ENCODE measurements around the gene ABHD17C. TPM values are rescaled to one million over a fixed set of nuclear protein-coding genes. Genes with fewer than 3 reads are reported as not detected.

ABHD17C gene
- total RNA-seq, 1 donor = 1.6 TPM

DNA sequence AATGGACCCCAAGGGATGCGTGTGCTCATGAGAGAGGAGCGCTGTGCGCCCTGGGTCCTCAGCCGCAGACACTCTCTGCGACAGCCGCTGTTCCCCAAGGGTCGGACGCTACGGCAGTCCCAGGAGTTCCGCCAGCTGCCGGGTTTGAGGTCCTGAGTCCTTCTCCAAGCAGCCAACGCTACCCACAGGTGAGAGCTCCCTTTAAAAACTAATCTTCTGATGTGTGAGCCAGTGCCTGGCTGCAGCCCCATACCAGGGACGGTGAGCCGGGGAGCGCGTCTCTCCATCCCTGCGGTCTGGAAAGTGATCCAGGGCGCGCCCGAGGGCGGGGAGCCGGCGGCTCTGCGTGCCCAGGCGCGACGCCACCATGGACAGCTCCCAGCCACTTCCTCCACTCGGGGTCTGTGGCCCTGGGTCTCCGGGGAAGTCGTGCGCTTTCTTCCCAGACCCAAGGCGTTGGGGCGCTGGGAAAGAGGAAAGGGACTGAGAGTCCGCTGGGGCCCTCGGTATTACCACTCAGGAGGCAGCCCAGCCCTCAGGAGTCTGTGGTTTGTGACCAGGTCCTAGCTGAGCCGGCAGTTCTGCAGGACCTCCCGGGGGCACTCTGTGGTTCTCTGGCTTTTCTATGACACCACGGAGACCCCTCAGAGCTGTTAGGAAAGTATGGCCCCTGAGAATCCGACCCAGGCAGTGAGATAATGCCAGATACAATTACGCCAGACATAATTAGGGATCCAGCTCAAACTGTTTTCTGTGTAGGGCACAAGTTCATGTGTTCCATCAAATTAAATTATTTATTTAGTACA is 85.5 kb downstream of the ABHD17C start:
- peak in 2 of 3 donors; percentile 51 to 72 for DNase-seq (ENCODE audit: low read depth in 2 of 3, low spot score in 2 of 3)

DNA sequence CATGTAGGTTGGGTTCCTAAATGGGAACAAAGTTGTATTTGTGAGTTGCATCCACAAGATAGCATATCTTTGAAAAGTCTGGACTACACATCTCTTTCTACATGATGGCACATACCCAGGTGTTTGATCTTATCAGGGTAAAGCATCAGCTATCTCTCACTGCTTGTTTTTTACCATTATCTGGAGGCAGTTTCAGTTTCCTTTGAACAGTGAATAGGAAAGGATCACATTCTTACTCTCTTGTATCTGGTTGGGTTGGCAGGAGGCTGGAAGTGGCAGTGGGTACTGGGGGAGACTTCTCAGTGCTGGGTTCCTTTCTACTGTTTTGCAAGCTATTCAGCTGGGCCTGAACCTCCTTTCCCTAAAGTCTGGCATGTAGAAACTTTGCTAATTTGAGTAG is 88.2 kb downstream of the ABHD17C start:
- no peak for DNase-seq (ENCODE audit: low read depth in 2 of 3, low spot score in 2 of 3)

DNA sequence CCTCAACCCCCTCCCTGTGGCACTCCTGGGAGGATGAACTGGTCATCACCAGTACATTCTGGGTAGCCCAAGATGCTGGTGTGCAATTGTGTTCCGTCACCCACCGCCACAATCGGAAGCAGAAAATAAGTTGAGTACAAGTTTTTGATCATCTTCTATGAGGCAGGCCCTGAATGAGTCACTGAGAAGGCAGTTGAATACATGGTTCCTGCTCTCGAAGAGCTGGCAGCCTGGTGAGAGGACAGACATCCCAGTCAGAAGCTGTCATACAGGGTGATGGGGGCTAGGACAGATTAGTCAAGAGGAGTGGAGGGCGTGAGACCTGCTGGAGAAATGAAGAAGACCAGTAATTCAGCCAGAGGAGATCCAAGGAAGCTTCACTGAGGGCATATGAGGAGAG is 90.2 kb downstream of the ABHD17C start:
- no peak for DNase-seq (ENCODE audit: low read depth in 2 of 3, low spot score in 2 of 3)

DNA sequence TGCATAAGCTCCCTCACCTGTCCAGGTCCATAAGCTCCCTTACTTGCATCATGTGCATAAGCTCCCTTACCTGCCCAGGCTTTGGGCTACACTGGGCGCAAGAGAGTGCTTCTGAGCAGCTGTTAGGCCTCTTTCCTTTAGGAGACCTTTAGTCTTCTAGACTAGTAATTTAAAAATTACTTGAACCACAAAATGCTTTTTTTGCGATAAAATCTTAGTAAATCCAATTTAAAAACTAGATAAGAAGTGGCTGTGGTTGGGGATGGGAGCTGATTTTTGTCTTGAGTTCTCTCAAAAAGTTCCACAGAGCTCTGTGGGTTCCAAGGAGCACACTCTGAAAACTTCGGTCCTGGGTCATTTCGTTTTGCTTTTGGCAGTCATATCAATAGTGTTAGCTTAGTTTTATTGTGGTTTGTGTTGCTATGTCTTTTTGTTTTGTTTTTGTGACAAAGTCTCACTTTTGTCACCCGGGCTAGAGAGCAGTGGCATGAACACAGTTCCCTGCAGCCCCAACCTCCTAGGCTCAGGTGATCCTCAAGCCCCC is 90.8 kb downstream of the ABHD17C start:
- DNase-seq (ENCODE audit: low read depth in 2 of 3, low spot score in 2 of 3) = no peak

DNA sequence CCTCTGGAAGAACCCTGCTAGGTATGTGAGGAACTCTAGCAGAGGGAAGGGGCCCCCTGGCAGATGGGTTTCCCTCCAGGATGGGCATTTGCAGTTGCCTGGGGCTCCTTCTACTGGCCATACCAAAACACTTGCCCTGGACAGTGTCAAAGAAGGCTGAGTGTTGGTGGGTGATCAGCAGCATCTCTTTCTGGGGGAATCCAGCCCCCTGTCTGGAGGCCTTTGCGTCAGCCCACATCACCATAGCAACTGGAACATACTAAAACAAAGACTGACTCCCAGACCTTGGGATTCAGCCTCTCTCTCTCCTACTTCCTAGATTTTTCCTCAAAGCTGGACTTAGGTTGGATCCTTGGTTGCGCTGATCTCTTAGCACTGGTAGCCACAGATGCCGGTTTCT is 92.2 kb downstream of the ABHD17C start:
- no peak for DNase-seq (ENCODE audit: low read depth in 2 of 3, low spot score in 2 of 3)

DNA sequence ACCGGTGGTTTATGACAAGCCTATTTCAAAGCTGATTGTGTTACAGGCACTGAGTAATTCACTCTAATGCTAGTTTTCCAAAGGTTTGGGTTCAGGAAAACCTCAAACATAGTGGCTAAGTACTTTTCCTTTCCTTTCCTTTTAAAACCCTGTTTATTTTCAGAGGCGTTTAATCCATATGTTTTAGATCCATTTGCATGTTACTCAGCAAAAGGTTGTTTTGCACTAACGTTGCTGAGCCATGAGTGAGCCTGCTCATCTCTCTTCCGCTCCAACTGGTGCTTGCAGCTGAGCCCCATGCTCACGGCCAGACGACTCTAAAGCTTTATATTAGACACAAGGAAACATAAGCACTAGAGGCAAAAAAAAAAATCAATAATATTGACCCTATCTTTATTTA is 93.4 kb downstream of the ABHD17C start:
- DNase-seq (ENCODE audit: low read depth in 2 of 3, low spot score in 2 of 3) = no peak

DNA sequence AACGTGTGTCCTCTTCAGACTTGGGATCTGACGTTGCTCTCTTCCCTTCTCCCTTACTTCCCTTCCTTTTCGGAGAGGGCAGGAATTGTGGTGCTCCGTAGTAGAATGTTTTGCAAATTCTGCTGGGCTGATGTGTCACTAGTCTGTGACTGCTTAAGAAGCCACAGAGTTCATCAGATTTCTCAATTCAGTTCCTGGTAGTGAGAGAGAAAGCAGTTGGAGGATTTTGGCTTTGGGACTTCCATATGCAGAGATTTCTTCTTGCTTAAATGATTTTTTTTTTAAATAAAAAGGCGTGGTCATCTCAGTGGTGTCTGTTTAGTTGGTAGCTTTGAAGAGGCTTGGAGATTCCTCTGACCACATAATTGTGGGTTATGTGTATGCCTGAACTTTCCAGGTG is 94.2 kb downstream of the ABHD17C start:
- no peak for DNase-seq (ENCODE audit: low read depth in 2 of 3, low spot score in 2 of 3)

DNA sequence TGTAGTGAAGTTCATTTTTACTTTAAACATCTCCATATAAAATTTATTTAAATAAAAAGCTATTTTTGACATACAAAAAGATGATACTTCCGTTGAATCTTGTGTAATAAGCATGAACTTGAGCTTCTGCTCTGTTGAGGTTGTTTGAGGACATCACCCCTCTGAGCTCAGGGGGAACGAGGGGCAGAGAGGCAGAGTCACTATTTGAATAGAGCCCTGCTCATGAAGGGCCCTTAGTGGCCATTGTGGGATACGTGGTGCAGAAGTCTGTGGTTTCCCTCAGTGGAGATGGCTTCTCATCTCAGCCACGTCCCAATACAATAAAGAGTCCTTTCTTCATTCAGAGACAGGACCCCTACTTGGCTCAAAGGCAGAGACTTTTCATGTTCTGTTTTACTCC is 94.7 kb downstream of the ABHD17C start:
- DNase-seq (ENCODE audit: low read depth in 2 of 3, low spot score in 2 of 3) = no peak

DNA sequence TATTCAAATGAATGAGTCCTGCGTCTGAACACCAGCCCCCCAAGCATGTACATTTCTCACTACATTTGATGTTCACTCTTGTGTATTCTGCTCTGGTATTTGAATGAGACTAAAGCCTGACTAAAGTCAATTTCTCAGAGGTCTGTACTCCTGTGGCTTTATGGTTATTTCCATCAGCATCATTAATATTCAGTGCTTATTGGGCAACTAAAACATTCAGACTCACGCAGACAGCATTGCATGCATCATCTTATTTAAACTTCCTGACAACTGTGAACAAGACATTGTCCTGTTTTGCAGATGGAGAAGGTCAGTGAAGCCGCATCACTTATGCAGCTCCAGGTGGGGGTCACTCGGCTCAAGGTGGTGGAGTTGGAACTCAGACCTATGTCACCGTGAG is 95.1 kb downstream of the ABHD17C start:
- DNase-seq (ENCODE audit: low read depth in 2 of 3, low spot score in 2 of 3) = no peak

DNA sequence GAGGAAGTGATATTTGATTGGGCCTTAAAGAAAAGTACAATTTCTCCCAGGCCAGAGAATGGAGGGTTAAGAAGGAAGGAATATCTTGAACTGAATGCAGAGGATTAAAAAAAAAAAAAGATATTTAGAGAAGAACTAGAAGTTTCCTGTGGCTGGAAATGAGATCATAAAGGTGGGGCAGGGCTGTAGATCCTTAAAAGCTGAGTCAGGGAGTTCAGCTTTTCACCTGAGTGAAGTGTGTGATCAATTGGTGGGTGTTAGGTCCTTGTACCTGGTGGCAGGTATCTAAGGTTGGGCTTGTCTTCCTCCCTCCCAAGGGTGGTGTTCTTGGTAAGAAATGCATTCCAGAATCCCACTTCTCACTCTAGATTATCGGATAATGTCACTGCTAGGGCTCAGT is 95.9 kb downstream of the ABHD17C start:
- no peak for DNase-seq (ENCODE audit: low read depth in 2 of 3, low spot score in 2 of 3)

DNA sequence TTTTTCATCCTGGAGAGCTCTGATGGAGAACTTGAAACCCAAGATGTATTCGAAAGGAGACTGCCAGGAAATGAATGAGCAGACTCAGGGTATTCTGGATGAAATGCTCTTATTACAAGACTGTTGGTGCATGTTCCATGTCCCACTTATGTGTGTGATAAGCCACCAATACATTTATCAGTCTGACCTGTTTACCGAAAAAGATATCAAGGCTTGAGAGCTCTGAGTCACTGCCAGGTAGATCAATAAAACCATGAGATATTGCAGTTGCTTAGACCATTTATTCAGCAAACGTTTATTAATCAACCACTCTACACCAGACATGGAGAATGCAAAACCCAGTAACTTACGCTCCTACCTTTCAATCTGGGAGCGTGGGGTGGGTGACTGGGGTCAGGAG is 101.3 kb downstream of the ABHD17C start:
- no peak for DNase-seq (ENCODE audit: low read depth in 2 of 3, low spot score in 2 of 3)

DNA sequence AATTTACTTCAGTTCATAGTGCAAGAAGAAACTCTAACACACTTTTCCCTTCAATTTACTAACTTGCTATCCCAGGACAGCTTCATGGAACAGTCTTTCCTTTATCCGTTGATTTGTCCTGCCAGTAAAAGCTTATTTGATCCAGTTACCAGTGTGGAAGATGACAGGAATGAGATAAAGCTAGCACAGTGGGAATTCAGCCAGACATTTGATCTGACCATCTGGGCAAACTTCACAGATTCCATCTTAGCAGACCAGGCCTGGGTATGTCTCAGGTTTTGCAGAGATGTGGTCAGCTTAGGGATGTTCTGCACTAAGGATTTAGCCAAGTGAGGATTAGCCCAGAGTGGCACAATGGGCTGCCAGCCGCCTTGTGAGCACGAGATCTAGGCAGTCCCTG is 103.8 kb downstream of the ABHD17C start:
- no peak for DNase-seq (ENCODE audit: low read depth in 2 of 3, low spot score in 2 of 3)

DNA sequence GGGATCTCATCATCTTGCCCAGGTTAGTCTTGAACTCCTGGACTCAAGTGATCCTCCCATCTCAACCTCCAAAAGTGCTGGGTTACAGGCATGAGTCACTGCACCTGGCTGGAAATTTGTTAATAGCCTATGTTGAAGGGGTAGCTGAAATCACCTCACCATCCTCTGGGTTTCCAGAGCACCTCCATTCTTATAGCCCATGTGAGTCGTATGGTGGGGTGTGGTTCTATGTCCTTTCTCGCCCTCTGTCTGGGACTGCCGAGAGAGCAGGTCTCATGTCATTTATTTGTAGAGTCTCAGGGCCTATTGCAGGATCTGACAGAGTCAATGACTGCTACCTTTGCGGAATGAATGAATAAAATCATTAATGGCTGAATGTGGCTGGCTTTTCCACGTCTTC is 105.0 kb downstream of the ABHD17C start:
- no peak for DNase-seq (ENCODE audit: low read depth in 2 of 3, low spot score in 2 of 3)

DNA sequence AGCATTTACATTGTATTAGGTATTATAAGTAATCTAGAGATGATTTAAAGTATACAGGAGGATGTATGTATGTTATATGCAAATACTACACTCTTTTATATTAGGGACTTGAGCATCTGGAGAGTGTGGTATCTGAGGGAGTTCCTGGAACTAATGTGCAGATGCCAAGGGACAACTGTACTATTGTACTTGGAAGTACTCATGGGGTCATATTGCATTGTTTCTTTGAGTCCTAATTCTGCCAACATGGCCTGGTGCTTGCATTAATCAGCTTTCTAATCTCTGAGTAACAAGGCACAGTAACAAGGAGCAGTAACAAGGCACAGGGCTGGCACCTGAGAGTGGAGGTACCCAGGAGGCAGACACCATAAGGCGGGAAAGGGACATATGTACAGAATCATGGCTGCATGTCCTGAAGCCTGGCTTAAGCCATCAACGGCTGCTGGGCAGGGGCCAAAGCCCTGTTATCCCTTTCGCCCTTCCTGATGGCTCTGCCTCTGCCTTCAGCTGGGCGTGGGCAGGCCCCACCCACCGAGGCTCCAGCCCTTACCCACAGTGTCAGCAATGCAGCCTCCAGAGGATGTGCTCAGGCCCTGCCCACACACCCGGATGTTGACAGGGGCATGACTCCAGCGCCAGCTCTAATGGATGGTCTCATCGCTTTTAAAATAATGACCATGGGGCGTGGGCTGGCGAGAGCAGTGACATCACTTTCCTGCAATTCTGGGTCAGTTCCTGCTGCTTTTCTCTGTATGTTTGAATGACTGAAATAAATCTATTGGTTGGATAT is 107.0 kb downstream of the ABHD17C start:
- DNase-seq (ENCODE audit: low read depth in 2 of 3, low spot score in 2 of 3) = no peak

DNA sequence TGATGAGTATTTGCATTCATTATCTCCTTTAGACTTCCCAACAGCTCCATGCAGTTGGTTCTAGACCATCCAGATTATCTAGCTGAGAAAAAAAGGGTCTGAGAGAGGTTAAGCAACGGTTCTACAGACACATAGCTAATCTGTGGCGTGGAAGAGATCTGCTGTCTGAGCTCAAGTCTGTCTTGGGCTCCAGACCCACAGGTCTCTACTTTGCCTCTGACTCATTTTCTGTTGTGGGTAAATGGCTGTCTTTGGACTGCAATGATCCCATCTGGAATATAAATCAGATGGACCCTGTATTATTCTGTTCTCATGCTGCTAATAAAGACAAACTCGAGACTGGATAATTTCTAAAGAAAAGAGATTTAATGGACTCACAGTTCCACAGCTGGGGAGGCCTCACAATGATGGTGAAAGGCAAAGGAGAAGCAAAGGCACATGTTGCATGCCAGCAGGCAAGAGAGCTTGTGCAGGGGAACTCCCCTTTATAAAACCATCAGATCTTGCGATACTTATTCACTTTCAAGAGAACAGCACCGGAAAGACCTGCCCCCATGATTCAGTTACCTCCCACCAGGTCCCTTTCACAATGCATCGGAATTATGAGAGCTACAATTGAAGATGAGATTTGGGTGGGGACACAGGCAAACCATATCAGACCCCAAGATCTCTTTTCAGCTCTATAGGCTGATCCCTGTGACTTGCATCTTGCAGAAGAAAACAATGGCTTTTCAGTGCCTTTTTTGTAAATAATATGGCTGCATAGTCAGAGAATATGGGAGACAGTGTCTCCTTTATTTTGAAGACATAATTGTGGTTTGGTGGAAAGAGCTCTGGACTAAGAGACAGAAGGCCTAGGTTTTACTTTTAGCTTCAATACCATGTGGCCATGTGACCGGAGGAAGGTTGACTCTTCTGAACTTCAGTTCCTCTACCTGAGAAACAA is 108.7 kb downstream of the ABHD17C start:
- no peak for DNase-seq (ENCODE audit: low read depth in 2 of 3, low spot score in 2 of 3)

DNA sequence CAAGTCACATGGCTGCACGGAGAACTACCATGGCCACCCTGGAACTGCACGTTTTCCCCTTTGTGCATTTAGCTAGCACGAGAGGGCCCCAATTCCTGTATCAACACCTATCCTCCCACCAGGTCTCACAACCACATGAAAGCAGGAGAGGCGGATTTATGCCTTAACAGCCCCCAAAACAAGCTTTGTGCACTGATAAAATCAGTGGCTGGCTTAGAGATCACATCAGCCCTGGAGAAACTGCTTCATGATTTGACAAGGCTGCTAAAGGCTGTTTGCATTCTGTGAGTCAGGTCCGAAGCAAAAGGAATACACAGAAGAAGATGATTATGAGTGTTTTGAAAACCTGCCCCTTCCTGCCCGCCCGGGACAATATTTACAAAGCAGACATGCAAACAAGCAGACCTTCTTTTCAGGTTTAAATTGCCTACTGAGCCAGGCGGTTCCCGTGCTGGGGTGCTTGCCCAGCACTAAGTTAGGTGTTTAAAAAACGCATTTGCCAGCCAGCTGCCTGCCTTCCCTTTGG is 109.9 kb downstream of the ABHD17C start:
- DNase-seq (ENCODE audit: low read depth in 2 of 3, low spot score in 2 of 3) = no peak

Data from hematopoietic multipotent progenitor cell (in vitro differentiated cells).